Measurements from ENCODE around the gene EOLA1.
A peak's percentile ranks its signal among the peaks of the same experiment; 100 is the strongest.
"Not testable (repeated sequence)": the region's sequence is repeated elsewhere in the genome, so short reads cannot be mapped to it uniquely, and the experiment has no call there.

The EOLA1 gene

DNA sequence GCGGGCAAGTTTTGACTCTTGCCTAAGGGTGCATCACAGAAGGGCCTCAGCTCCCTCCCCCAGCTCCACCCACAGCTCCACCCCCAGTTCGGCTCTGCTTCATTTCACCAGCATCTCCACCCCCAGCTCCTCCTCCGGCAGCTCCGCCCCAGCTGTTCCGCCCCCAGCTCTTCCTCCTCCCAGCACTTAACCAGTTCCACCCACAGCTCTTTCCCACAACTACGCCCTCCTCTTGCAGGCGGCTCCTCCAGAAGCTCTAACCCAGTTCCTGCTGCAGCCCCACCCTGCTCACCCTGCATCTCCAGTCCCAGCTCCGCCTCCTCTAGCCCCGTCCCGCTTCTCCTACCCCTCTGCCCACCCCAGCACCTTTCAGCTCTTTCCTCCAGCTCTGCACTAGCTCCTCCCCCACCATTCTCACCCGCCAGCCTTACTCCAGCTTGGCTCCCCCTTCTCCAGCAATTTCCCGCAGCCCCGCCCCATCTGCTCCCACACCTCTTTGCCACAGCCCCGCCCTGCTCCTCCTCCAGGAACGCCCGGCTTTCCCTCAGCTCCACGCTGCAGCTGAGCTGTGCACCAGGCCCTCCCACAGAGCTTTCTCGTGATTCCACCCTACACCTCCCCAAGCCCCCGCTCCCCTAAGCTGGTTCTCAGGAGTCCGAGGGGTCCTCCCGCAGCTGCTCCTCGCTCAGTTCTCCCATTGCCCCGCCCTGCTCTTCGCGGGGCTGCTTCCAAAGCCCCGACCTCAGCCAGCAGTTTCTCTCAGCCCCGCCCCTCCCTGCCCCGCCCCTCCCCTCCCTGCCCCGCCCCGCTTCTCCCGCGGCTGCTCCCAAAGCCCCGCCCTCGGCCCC is 1.3 kb upstream of the EOLA1 start:
- no peaks in the 10 kb centered on the region for H3K27me3 ChIP-seq (ENCODE audit: insufficient read depth, low read depth, severe bottlenecking)
- H3K27ac ChIP-seq, result no peak overlapping the region
- no peaks in the 10 kb centered on the region for H3K36me3 ChIP-seq
- peak overlapping the region; percentile 47 for H3K4me3 ChIP-seq (ENCODE audit: low read depth, low read length)
- TF ChIP-seq, protein P1, sequence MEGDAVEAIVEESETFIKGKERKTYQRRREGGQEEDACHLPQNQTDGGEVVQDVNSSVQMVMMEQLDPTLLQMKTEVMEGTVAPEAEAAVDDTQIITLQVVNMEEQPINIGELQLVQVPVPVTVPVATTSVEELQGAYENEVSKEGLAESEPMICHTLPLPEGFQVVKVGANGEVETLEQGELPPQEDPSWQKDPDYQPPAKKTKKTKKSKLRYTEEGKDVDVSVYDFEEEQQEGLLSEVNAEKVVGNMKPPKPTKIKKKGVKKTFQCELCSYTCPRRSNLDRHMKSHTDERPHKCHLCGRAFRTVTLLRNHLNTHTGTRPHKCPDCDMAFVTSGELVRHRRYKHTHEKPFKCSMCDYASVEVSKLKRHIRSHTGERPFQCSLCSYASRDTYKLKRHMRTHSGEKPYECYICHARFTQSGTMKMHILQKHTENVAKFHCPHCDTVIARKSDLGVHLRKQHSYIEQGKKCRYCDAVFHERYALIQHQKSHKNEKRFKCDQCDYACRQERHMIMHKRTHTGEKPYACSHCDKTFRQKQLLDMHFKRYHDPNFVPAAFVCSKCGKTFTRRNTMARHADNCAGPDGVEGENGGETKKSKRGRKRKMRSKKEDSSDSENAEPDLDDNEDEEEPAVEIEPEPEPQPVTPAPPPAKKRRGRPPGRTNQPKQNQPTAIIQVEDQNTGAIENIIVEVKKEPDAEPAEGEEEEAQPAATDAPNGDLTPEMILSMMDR (IDR thresholded peaks at IDR 0.05; ENCODE audit: low read depth, low read length), result no peak
- no peaks in the 10 kb centered on the region for H3K9me3 ChIP-seq (ENCODE audit: severe bottlenecking)
- peak; percentile 88 for DNase-seq

DNA sequence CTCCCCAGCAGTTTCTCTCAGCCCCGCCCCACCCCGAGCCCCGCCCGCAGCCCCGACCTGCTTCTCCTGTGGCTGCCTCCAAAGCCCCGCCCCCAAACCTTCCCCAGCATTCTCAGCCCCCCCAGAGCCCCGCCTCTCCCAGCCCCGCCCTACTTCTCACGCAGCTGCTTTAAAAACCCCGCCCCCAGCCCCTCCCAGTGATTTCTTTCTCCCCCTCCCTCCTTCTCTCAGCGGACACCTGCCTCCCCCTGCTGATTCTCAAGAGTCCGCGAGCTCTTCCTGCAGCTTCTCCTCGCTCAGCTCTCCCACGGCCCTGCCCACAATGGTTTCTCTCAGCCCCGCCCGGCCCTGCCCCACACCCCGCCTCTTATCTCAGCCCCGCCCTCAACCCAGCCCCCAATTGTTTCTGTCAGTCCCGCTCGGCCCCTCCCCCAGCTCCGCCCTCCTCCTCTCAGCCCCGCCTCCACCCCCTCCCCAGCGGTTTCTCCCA is 636 bp upstream of the EOLA1 start:
- H3K27ac ChIP-seq, result peak overlapping the region; percentile 74
- TF ChIP-seq, protein P1 (IDR thresholded peaks at IDR 0.05; ENCODE audit: low read depth, low read length), result no peak
- no peaks in the 10 kb centered on the region for H3K27me3 ChIP-seq (ENCODE audit: insufficient read depth, low read depth, severe bottlenecking)
- H3K4me3 ChIP-seq (ENCODE audit: low read depth, low read length), result peak overlapping the region; percentile 62
- peak; percentile 90 for DNase-seq
- no peaks in the 10 kb centered on the region for H3K36me3 ChIP-seq
- no peaks in the 10 kb centered on the region for H3K9me3 ChIP-seq (ENCODE audit: severe bottlenecking)

DNA sequence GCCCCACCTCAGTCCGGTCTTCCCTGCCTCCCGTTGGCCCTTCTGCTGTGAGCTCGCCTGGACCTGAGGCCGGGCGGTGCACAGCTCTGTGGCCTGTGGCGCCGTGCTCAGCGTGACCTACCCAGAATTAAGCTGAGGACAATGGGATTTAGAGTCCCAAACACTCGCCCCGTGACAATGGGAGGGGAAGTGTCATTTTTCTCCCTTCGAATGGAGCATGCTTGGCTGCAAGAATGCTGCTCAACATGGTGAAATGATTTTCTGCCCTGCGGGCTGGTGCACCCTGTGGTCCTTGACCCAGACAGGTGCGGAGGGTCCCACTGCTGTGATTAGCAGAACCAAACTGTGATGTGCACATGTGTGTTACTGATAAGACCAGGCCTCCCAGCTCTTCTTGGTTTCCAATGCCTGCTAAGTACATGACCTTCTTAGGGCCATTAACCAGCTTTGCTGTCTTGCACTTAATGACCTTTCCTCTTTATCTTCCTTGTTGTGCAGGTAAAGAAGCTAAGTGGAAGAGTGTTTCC is 772 bp downstream of the EOLA1 start:
- DNase-seq, result no peak

DNA sequence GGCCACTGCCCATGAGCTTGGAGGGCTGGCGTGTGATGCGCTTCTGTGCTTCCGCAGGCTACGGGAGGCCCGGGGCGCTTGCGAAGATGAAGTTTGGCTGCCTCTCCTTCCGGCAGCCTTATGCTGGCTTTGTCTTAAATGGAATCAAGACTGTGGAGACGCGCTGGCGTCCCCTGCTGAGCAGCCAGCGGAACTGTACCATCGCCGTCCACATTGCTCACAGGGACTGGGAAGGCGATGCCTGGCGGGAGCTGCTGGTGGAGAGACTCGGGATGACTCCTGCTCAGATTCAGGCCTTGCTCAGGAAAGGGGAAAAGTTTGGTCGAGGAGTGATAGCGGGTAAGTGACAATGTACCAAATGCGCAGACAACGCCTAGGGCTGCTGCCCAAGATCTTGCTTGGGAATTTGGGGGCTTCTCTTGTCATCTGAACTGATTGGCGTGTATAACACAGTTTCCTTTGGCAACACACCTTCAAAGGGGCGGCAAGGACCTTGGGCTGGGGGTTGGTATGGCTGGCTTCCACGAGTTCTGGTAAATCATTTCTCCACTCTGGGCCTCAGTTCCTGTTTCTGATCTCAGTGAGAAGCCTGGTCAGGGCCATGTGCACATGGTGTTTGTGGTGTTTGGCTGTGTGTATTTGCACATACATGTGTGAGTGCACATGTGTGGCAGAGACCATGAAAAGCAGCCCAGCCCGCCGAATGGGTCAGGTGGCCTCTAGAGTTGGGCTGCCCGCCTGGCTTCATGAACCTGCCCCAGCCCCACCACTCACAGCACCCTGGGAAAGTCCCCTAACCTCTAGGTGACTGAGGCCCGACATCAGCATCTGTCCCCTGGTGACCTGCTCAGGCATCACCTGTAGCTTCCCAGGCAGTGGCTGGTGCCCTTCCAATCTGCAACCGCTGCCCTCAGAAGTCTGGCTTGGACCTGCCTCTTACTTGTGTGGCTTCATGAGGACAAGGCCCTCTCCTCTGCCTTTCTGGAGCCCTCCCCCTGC is 5.0 kb downstream of the EOLA1 start:
- not testable (repeated sequence) for H3K27me3 ChIP-seq (ENCODE audit: insufficient read depth, low read depth, severe bottlenecking); H3K36me3 ChIP-seq; H3K4me3 ChIP-seq (ENCODE audit: low read depth, low read length); H3K9me3 ChIP-seq (ENCODE audit: severe bottlenecking); H3K27ac ChIP-seq
- TF ChIP-seq, protein P1 (IDR thresholded peaks at IDR 0.05; ENCODE audit: low read depth, low read length), result peak; percentile 34; the same call in 1 of the 2 replicates
- peak; percentile 44 for DNase-seq

More for the DNA sequence above, 772 bp downstream of the EOLA1 start:
- peak overlapping the region; percentile 74 for H3K27ac ChIP-seq
- H3K27me3 ChIP-seq (ENCODE audit: insufficient read depth, low read depth, severe bottlenecking), result no peaks in the 10 kb centered on the region
- no peaks in the 10 kb centered on the region for H3K36me3 ChIP-seq
- no peaks in the 10 kb centered on the region for H3K9me3 ChIP-seq (ENCODE audit: severe bottlenecking)
- TF ChIP-seq, protein P1 (IDR thresholded peaks at IDR 0.05; ENCODE audit: low read depth, low read length), result no peak
- H3K4me3 ChIP-seq (ENCODE audit: low read depth, low read length), result peak overlapping the region; percentile 62

DNA sequence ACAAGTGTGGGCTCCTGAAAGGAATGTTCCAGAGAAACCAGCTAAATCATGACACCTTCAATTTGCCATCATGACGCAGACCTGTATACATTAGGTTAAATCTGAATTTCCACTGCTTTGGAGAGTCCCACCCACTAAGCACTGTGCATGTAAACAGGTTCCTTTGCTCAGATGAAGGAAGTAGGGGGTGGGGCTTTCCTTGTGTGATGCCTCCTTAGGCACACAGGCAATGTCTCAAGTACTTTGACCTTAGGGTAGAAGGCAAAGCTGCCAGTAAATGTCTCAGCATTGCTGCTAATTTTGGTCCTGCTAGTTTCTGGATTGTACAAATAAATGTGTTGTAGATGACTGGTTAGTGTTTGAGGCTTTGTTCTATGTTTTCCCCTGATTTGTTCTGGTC is 6.2 kb downstream of the EOLA1 start:
- not testable (repeated sequence) for H3K36me3 ChIP-seq; DNase-seq; H3K27ac ChIP-seq; H3K4me3 ChIP-seq (ENCODE audit: low read depth, low read length); H3K27me3 ChIP-seq (ENCODE audit: insufficient read depth, low read depth, severe bottlenecking); H3K9me3 ChIP-seq (ENCODE audit: severe bottlenecking)

DNA sequence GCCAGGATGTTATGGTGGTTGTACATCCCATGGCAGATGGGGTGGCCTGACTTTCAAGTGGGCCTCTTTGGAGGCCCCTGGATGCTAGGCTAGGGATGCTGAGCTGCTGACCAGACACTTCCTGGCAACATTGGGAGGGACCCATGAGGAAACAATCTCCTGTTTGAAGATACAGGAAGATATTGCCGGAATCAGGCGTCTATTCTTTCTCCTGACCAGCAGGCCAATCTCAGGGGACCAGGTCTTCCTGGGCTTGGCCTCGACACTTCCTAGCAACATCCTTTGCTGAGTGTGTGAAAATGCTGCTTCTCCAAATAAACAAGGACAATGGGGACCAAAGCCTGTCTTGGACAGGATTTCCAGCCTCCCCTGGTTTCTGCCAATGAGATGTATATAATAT is 7.0 kb downstream of the EOLA1 start:
- not testable (repeated sequence) for H3K36me3 ChIP-seq; H3K9me3 ChIP-seq (ENCODE audit: severe bottlenecking); DNase-seq; H3K27me3 ChIP-seq (ENCODE audit: insufficient read depth, low read depth, severe bottlenecking); H3K4me3 ChIP-seq (ENCODE audit: low read depth, low read length); H3K27ac ChIP-seq

DNA sequence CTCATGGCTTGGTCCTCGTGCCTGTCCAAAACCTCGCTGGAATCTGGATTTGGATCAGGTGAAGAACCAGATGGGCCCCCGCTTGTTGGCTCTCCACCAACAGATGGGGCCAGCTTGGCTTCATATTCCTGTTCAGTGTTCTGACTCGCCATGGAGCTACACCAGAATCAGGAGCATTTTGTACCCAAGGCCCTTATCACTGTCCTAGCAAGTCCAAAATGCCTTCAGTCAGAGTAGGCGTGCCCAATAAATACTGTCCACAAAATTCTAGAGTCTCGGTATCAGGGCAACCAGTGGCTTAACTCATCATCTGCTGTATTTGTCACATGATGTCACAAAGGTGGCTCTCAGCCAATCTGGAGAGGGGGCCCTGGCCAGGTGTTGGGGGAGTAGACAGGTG is 8.9 kb downstream of the EOLA1 start, which contains the start of gene HSFX3:
TSS of gene HSFX3 (minus strand) at position 224 of the 400 bp plus-strand sequence. CDS start at position 152, 72 bp downstream.
- DNase-seq; H3K4me3 ChIP-seq (ENCODE audit: low read depth, low read length); H3K9me3 ChIP-seq (ENCODE audit: severe bottlenecking); H3K27ac ChIP-seq; H3K27me3 ChIP-seq (ENCODE audit: insufficient read depth, low read depth, severe bottlenecking); H3K36me3 ChIP-seq: not testable (repeated sequence)

DNA sequence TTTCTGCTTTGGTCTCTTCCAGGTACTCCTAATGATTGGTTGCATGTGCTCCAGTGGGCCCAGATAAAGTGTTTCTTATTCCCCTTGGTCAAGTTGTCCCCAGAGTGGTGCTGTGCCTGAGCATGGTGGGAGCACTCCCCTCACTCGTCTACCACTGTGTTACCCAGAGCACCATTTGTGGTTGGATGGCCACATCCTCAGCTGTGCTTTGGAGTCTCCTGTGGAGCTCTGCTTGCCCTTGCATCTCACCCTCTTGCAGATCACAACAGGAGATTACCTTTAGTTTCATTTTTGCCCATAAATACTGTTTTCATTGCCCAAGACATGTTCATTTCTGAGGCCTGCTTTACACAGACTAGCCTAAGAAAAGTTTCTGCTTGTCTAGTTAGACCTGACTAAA is 9.6 kb downstream of the EOLA1 start:
- not testable (repeated sequence) for DNase-seq; H3K27me3 ChIP-seq (ENCODE audit: insufficient read depth, low read depth, severe bottlenecking); H3K4me3 ChIP-seq (ENCODE audit: low read depth, low read length); H3K9me3 ChIP-seq (ENCODE audit: severe bottlenecking); H3K36me3 ChIP-seq; H3K27ac ChIP-seq

DNA sequence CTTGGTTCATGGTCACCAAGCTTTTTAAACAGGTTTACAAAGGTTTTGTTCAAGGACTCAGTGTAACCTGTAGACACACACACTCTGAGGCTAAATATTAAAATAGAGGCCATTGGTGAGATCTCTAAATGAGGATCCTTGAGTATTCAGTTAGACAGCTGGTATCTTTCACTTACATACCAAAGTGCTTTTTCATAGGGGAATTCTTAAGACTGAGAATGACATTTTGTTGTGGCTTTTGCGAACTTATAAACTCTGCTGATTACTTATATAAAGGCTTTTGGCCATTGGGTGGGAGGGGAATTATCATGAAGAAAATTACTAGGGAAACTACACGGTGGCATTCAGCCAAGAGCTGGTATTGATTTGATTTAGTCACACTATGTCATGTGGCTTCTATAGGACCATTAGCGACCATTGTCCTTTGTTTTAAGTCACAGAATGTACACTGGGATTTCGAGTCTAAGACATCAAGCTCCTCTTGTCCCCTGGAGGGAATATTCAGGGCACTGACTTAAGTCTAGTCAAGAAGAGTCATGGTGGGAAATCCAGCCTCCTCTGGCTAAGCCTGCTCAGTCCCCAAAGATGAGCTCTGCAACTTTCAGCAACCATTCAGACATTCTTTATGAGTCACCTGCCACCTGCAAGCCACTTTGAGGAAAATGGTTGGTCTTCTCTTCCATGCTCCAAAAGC is 10.6 kb downstream of the EOLA1 start:
- not testable (repeated sequence) for H3K36me3 ChIP-seq; H3K27me3 ChIP-seq (ENCODE audit: insufficient read depth, low read depth, severe bottlenecking); H3K27ac ChIP-seq; H3K4me3 ChIP-seq (ENCODE audit: low read depth, low read length); H3K9me3 ChIP-seq (ENCODE audit: severe bottlenecking); DNase-seq
